HCT116 (cell line): Measurements from ENCODE around the gene TOMM70. TPM values are rescaled to one million over a fixed set of nuclear protein-coding genes. Genes with fewer than 3 reads are reported as not detected.
A peak's percentile ranks its signal among the peaks of the same experiment; 100 is the strongest.

ENCODE experiments used
- ATAC-seq: fragments of 200-7000 bp; cut with Tn5 transposase; 2 replicates; pipeline ENCODE4 v1.9.1; 2020; ENCODE audit warnings: mild to moderate bottlenecking, moderate library complexity
- BruUV-seq: library from RNA; stranded (reverse); fragments of 400-500 nt; replicated peaks from 2 replicates; lab custom pipeline; 2021; lab: Mats Ljungman, UMichigan
- CTCF ChIA-PET: fragments of 300-600 bp; sonication (Branson Sonifier 250); formaldehyde crosslinking; loops from one replicate; lab custom pipeline; 2021; ENCODE audit warnings: antibody characterized with exemption; lab: Charles Lee
- POLR2A ChIA-PET: fragments of 300-600, 350-600 bp; sonication (Branson Sonifier 250); formaldehyde crosslinking; loops from one replicate; lab custom pipeline; 2021; ENCODE audit warnings: antibody characterized with exemption; lab: Charles Lee
- RAD21 ChIA-PET, 2 experiments: fragments of 300-600 bp; sonication (Branson Sonifier 250); formaldehyde crosslinking; loops; one replicate each; lab custom pipeline; 2023; ENCODE audit warnings: low total read pairs in 2 of 2; ENCODE audit not compliant: uncharacterized antibody in 2 of 2, unreplicated experiment in 2 of 2, low non-redundant PET in 1 of 2; lab: Charles Lee
- DNase-seq: peaks from one replicate; pipeline ENCODE4 v3.0.0-alpha.2; 2010; ENCODE audit warnings: low read depth, low spot score
- H2AFZ ChIP-seq: fragments of 200-600 bp; shearing (Covaris generic), sonication (generic); 2 replicates; pipeline ENCODE4 v1.6.1; 2017; ENCODE audit warnings: low read depth, mixed run types, mixed read lengths, antibody characterized with exemption, low read length; ENCODE audit not compliant: poor library complexity, severe bottlenecking
- H3K27ac ChIP-seq: 2 replicates; pipeline ENCODE4 v1.5.1; 2012; ENCODE audit warnings: low read depth, low read length
- H3K27me3 ChIP-seq: fragments of 200-600 bp; sonication (generic); 2 replicates; pipeline ENCODE4 v1.6.1; 2016; ENCODE audit warnings: mixed run types, low read length, mixed read lengths; ENCODE audit not compliant: insufficient read depth
- H3K36me3 ChIP-seq, 2 experiments: fragments of 200-500 bp in 1 of 2; fragments of 200-600 bp in 1 of 2; sonication (Bioruptor generic) in 1 of 2; sonication (generic) in 1 of 2; 2 replicates each; pipeline versions ENCODE4 v1.5.1 to v1.6.1; 2014 to 2016; ENCODE audit warnings: low read length in 2 of 2, inconsistent platforms in 1 of 2, mixed read lengths in 1 of 2, mixed run types in 1 of 2; ENCODE audit not compliant: insufficient read depth in 2 of 2, control insufficient read depth in 1 of 2
- H3K4me1 ChIP-seq, 2 experiments: fragments of 200-600 bp in 1 of 2; sonication (generic) in 1 of 2; 2 replicates each; pipeline versions ENCODE4 v1.5.1 to v1.6.1; 2012 to 2017; ENCODE audit warnings: low read length in 2 of 2, inconsistent platforms in 1 of 2, mild to moderate bottlenecking in 1 of 2, mixed read lengths in 1 of 2, mixed run types in 1 of 2, moderate library complexity in 1 of 2; ENCODE audit not compliant: insufficient read depth in 2 of 2, control insufficient read depth in 1 of 2
- H3K4me2 ChIP-seq: fragments of 200-600 bp; sonication (generic); 2 replicates; pipeline ENCODE4 v1.6.1; 2017; ENCODE audit warnings: mixed run types, low read length, mixed read lengths
- H3K4me3 ChIP-seq, 2 experiments: fragments of 200-600 bp in 1 of 2; sonication (generic) in 1 of 2; replicated peaks in 1 of 2; 2 replicates each; pipeline ENCODE4 v1.5.1; 2011 to 2016; ENCODE audit warnings: low read length in 2 of 2, control low read depth in 1 of 2, low read depth in 1 of 2, mild to moderate bottlenecking in 1 of 2, mixed read lengths in 1 of 2, mixed run types in 1 of 2
- H3K79me2 ChIP-seq: fragments of 200-600 bp; sonication (generic); 2 replicates; pipeline ENCODE4 v1.6.1; 2017; ENCODE audit warnings: mild to moderate bottlenecking, mixed run types, low read length, moderate library complexity, mixed read lengths; ENCODE audit not compliant: insufficient read depth
- H3K9ac ChIP-seq: fragments of 200-600 bp; sonication (generic); 2 replicates; pipeline ENCODE4 v1.6.1; 2016; ENCODE audit warnings: low read length, mixed read lengths
- H3K9me2 ChIP-seq: fragments of 200-600 bp; sonication (generic), shearing (Covaris generic); 2 replicates; pipeline ENCODE4 v1.6.1; 2017; ENCODE audit warnings: mixed run types, mild to moderate bottlenecking, moderate library complexity; ENCODE audit not compliant: insufficient read depth
- H3K9me3 ChIP-seq, 2 experiments: fragments of 200-500 bp in 1 of 2; fragments of 200-600 bp in 1 of 2; sonication (Bioruptor generic) in 1 of 2; sonication (generic) in 1 of 2; 2 replicates each; pipeline ENCODE4 v1.6.1; 2014 to 2017; ENCODE audit warnings: low read length in 2 of 2, mixed read lengths in 2 of 2, inconsistent platforms in 1 of 2, low read depth in 1 of 2, mild to moderate bottlenecking in 1 of 2, mixed run types in 1 of 2, moderate library complexity in 1 of 2; ENCODE audit not compliant: control insufficient read depth in 1 of 2, insufficient read depth in 1 of 2
- H4K20me1 ChIP-seq: fragments of 200-600 bp; sonication (generic), shearing (Covaris generic); 2 replicates; pipeline ENCODE4 v1.6.1; 2017; ENCODE audit warnings: mixed run types, mild to moderate bottlenecking, moderate library complexity; ENCODE audit not compliant: insufficient read depth
- ATF3 ChIP-seq: IDR thresholded peaks from 2 replicates; pipeline ENCODE4 v1.6.1; 2012
- CEBPB ChIP-seq: IDR thresholded peaks from 2 replicates; pipeline ENCODE4 v1.6.1; 2012; ENCODE audit warnings: low read depth
- EGR1 ChIP-seq: IDR thresholded peaks from 2 replicates; pipeline ENCODE4 v1.6.1; 2012; ENCODE audit warnings: low read depth
- ELF1 ChIP-seq: IDR thresholded peaks from 2 replicates; pipeline ENCODE4 v1.6.1; 2012; ENCODE audit warnings: low read depth, borderline replicate concordance
- EZH2 ChIP-seq: fragments of 200-600 bp; sonication (generic); IDR thresholded peaks from 2 replicates; pipeline ENCODE4 v1.6.1; 2017; ENCODE audit warnings: antibody characterized with exemption, mixed run types
- EZH2phosphoT487 ChIP-seq: fragments of 200-600 bp; IDR thresholded peaks from 2 replicates; pipeline ENCODE4 v1.6.1; 2018; ENCODE audit warnings: antibody characterized with exemption, borderline replicate concordance
- FOSL1 ChIP-seq: IDR thresholded peaks from 2 replicates; pipeline ENCODE4 v1.6.1; 2012; ENCODE audit warnings: low read depth
- JUND ChIP-seq: IDR thresholded peaks from 2 replicates; pipeline ENCODE4 v1.6.1; 2012
- MAX ChIP-seq: IDR thresholded peaks from 2 replicates; pipeline ENCODE4 v1.6.1; 2012
- POLR2A ChIP-seq: IDR thresholded peaks from 2 replicates; pipeline ENCODE4 v1.7.0; 2011; ENCODE audit warnings: borderline replicate concordance; ENCODE audit not compliant: insufficient read depth, insufficient read length; ENCODE audit errors: extremely low read depth
- POLR2AphosphoS5 ChIP-seq: IDR thresholded peaks from 2 replicates; pipeline ENCODE4 v1.6.1; 2011; ENCODE audit warnings: mild to moderate bottlenecking, low read depth, low read length, moderate library complexity
- RAD21 ChIP-seq: IDR thresholded peaks from 2 replicates; pipeline ENCODE4 v1.6.1; 2012; ENCODE audit warnings: low read depth, mild to moderate bottlenecking
- REST ChIP-seq: IDR thresholded peaks from 2 replicates; pipeline ENCODE4 v1.6.1; 2012; ENCODE audit warnings: low read depth
- SIN3A ChIP-seq: IDR thresholded peaks from 2 replicates; pipeline ENCODE4 v1.6.1; 2012; ENCODE audit warnings: low read depth
- SP1 ChIP-seq: IDR thresholded peaks from 2 replicates; pipeline ENCODE4 v1.6.1; 2012; ENCODE audit warnings: low read depth
- SRF ChIP-seq: IDR thresholded peaks from 2 replicates; pipeline ENCODE4 v1.6.1; 2012; ENCODE audit warnings: low read depth
- YY1 ChIP-seq: IDR thresholded peaks from 2 replicates; pipeline ENCODE4 v1.6.1; 2011; ENCODE audit warnings: low read length, low read depth, moderate library complexity, mild to moderate bottlenecking; ENCODE audit not compliant: insufficient replicate concordance; ENCODE audit errors: extremely low read depth
- ZFX ChIP-seq: fragments of 450-650 bp; IDR thresholded peaks from 2 replicates; pipeline ENCODE4 v1.6.1; 2017
- ZNF274 ChIP-seq: fragments of 200-500 bp; sonication (Bioruptor generic); IDR thresholded peaks from 2 replicates; pipeline ENCODE4 v1.6.1; 2014; ENCODE audit warnings: mild to moderate bottlenecking, low read depth, low read length, inconsistent platforms
- intact Hi-C: fragments of 100-400 bp; cut with micrococcal nuclease; formaldehyde crosslinking; loops from 2 replicates; pipeline ENCODE4 v1.10.0; 2022
- total RNA-seq: library from RNA; stranded (reverse); gene quantifications from one replicate; pipeline ENCODE4 v1.2.1, GENCODE V29; 2021; ENCODE audit not compliant: unreplicated experiment

TOMM70 gene
- total RNA-seq, 1 experiment from 2014 or later, result 54.9 TPM

GRCh38 chr3:100425316-100425715 lies 24.4 kb upstream of the TOMM70 start:
- Histone ChIP-seq H3K36me3 (no peaks in the 10 kb centered on the region), H3K9me2 (no peaks in the 10 kb centered on the region), H3K27ac (no peak overlapping the region), H3K4me3 (no peak overlapping the region), H2AFZ (no peak overlapping the region), H3K9me3 (no peaks in the 10 kb centered on the region), H4K20me1 (no peaks in the 10 kb centered on the region), H3K9ac (no peak overlapping the region), H3K79me2 (no peaks in the 10 kb centered on the region), H3K4me1 (peaks cover 0 to 4% of the 10 kb centered on the region in 2 experiments; a peak in 1 of 4 replicates), H3K4me2 (no peak overlapping the region), H3K27me3 (peaks cover 12% of the 10 kb centered on the region)
- ChIA-PET POLR2A (no interaction called here), CTCF (no interaction called here), RAD21 (no interaction called here)
- intact Hi-C loops, result no loop called here
- ATAC-seq (no peak), DNase-seq (no peak)
- TF ChIP-seq ATF3 (no peak), CEBPB (peak; percentile 85), SP1 (peak; percentile 17; the same call in 1 of the 2 replicates), FOSL1 (peak; percentile 51; the same call in 1 of the 2 replicates), JUND (peak; percentile 33; the same call in 1 of the 2 replicates), MAX (no peak)
- BruUV-seq, result no TSS peak

GRCh38 chr3:100424261-100424660 lies 23.4 kb upstream of the TOMM70 start:
- H3K9me2 ChIP-seq, result no peaks in the 10 kb centered on the region
- H3K4me3 ChIP-seq, result no peak overlapping the region
- H3K9me3 ChIP-seq, result no peaks in the 10 kb centered on the region
- H4K20me1 ChIP-seq, result no peaks in the 10 kb centered on the region
- ChIA-PET RAD21 (no interaction called here), POLR2A (no interaction called here), CTCF (no interaction called here)
- H3K9ac ChIP-seq, result no peak overlapping the region
- H3K79me2 ChIP-seq, result no peaks in the 10 kb centered on the region
- intact Hi-C loops, result no loop called here
- no peaks in the 10 kb centered on the region for H3K36me3 ChIP-seq
- no peak overlapping the region for H3K27ac ChIP-seq
- peaks cover 0 to 4% of the 10 kb centered on the region in 2 experiments; a peak in 1 of 4 replicates for H3K4me1 ChIP-seq
- H3K27me3 ChIP-seq, result peaks cover 12% of the 10 kb centered on the region
- no TSS peak for BruUV-seq
- ATAC-seq (no peak), DNase-seq (no peak)
- no peak overlapping the region for H3K4me2 ChIP-seq
- H2AFZ ChIP-seq, result no peak overlapping the region
- no peak for TF ChIP-seq REST
- TF ChIP-seq JUND, result no peak
- no peak for TF ChIP-seq MAX
- no peak for TF ChIP-seq RAD21
- TF ChIP-seq EZH2, result no peak
- no peak for TF ChIP-seq FOSL1
- no peak for TF ChIP-seq SIN3A
- TF ChIP-seq YY1, result no peak
- no peak for TF ChIP-seq EZH2phosphoT487
- TF ChIP-seq CEBPB, result no peak
- no peak for TF ChIP-seq SP1
- TF ChIP-seq ZNF274, result no peak
- no peak for TF ChIP-seq EGR1
- no peak for TF ChIP-seq POLR2A
- TF ChIP-seq ELF1, result no peak
- TF ChIP-seq ZFX, result no peak
- no peak for TF ChIP-seq POLR2AphosphoS5
- TF ChIP-seq SRF, result no peak
